HG03342 (cell line): ENCODE data around the gene OR6N2.

Experiments used
- ATAC-seq: cut with Tn5 transposase; IDR thresholded peaks from one replicate; pipeline ENCODE4 v1.9.1; 2021; ENCODE audit warnings: mild to moderate bottlenecking, moderate library complexity; ENCODE audit not compliant: unreplicated experiment

Gene OR6N2

DNA sequence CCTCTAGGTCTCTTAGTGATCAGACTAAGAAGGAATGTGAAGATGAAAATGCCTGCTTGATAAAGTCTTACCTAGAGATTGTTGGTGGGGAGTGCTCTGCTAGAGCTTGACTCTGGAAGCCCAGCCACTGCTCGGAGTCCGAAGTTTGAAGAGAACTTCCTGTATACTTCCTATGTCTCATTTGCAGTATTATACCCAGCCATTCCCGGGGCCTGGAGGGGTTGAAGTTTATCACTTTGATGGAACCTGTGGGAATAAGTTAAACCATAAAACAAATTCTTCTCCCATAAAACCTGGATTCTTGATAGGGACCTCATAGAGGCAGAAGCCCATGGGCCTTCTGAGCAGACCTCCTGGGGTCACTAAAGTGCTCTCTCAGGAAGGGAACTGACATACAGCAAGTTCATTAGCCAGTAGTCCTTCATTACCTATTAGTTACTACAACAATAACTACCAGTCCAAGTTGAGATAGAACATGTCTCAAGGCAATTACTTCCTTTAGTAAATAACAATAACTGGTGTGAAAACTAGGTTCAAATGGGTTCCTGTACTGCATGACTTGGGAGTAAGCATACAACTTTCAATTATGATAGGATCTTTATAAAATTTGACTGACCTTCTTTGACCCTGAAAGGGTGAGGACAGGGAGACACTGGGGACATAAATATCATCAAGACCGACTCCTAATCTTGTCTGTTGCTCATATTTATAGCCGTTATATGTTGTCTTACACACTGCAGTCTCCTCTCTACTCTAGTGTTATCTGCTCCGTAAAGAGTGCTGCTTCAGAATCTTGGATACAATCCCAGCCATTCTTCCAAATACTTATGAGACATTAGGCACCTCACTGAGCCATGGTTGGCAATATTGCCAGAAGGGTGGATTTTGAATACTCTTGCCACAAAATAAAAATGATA, 8.8 kb downstream of the OR6N2 start, which contains the start of gene OR6N1:
Gene OR6N1, minus strand, starts transcription at position 246 of the 917 bp plus-strand sequence. CDS start 5,513 bp downstream, outside the sequence.
- no peak for ATAC-seq

DNA sequence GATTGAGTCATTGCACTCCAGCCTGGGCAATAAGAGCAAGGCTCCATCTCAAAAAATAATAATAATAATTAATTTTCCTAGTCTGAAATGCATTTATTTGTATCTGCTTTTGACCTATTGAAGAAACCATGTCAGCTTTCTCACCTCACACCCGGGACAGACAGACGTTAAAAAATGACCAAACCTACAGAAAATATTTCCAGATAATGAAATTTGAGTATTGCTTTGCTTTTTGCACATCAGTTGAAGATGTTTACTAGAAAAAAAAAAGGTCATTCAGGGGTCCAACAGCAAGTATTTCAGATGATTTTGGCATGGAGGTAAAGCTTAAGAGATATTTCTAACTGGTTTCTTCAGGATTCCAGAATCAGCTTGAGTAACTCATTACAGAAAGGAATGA, 26.6 kb downstream of the OR6N2 start, which contains the start of gene OR6K6:
Gene OR6K6, plus strand, starts transcription at position 301 of the 400 bp plus-strand sequence. CDS start 168 bp downstream, outside the sequence.
- ATAC-seq, result no peak

- no peak for ATAC-seq
These were observed 28.8 kb downstream of the OR6N2 start for GRCh38 chr1:158752155-158752712.

GRCh38 chr1:158735848-158736247, 45.2 kb downstream of the OR6N2 start:
- ATAC-seq, result no peak

DNA sequence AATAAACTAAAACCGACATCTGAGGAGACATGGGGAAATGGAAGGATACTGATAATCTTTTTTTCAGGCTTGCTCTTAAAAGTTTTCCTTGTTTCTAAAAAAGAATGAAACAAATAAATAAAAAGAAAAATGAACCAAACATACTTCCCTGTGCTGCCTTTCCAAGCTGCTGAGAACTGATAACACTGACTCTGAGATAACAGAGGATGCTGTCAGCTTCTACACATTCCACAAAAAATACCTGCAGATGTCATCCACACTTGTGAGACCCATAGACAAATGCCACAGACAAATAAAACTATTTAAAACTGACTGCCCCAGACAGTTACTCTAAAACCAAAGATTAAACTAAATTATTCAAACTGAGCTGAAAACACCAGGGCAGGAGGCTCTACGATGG, 48.5 kb downstream of the OR6N2 start:
- ATAC-seq, result no peak

- ATAC-seq, result no peak
These were observed 49.3 kb downstream of the OR6N2 start for GRCh38 chr1:158731707-158732106.

GRCh38 chr1:158730453-158730852, 50.6 kb downstream of the OR6N2 start:
- ATAC-seq, result no peak

- no peak for ATAC-seq
These were observed 52.3 kb downstream of the OR6N2 start for GRCh38 chr1:158728510-158729225.

GRCh38 chr1:158724442-158724841, 56.6 kb downstream of the OR6N2 start:
- ATAC-seq, result no peak
